ENCODE data around the gene C21orf91. TPM values are rescaled to one million over a fixed set of nuclear protein-coding genes. Genes with fewer than 3 reads are reported as not detected.

The C21orf91 gene
- total RNA-seq, 2 donors from 2014 or later, result 10.2 to 22.9 TPM

DNA sequence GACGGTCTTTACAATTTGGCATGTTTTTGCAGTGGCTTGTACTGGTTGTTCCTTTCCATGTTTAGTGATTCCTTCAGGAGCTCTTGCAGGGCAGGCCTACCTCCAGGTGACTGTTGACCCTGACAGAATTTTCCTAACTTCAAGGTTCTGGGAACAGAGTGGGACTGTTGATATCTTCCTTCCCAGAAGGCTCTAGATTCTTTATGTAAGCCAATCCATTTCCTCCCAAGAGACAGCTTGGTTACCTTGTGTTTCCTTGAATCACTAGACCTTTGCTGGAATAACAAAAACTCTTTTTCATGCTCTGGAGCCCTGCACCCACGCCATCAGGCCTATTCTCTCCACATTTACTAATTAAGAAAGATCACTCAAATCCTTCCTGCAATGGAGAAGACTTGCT lies 67.0 kb downstream of the C21orf91 start:
- Histone ChIP-seq H3K27ac (no peak overlapping the region), H3K4me3 (no peak overlapping the region), H3K36me3 (no peaks in the 10 kb centered on the region), H3K27me3 (replicated peaks; ENCODE audit: insufficient read depth) (no peaks in the 10 kb centered on the region), H3K9me3 (no peaks in the 10 kb centered on the region), H3K4me1 (replicated peaks) (no peaks in the 10 kb centered on the region)
- TF ChIP-seq POLR2A (IDR thresholded peaks at IDR 0.05) (no peak), POLR2AphosphoS5 (IDR thresholded peaks at IDR 0.05) (no peak)
- TF ChIP-seq, protein P1, sequence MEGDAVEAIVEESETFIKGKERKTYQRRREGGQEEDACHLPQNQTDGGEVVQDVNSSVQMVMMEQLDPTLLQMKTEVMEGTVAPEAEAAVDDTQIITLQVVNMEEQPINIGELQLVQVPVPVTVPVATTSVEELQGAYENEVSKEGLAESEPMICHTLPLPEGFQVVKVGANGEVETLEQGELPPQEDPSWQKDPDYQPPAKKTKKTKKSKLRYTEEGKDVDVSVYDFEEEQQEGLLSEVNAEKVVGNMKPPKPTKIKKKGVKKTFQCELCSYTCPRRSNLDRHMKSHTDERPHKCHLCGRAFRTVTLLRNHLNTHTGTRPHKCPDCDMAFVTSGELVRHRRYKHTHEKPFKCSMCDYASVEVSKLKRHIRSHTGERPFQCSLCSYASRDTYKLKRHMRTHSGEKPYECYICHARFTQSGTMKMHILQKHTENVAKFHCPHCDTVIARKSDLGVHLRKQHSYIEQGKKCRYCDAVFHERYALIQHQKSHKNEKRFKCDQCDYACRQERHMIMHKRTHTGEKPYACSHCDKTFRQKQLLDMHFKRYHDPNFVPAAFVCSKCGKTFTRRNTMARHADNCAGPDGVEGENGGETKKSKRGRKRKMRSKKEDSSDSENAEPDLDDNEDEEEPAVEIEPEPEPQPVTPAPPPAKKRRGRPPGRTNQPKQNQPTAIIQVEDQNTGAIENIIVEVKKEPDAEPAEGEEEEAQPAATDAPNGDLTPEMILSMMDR (IDR thresholded peaks at IDR 0.05), result no peak
- intact Hi-C loops (cut with DNase I), result no loop called here
- WGBS, result 86% methylated on average over 2 of the region's 2 CpGs
- DNase-seq (ENCODE audit: low spot score), result no peak

- H3K9me3 ChIP-seq, result no peaks in the 10 kb centered on the region
- WGBS, result 72% methylated on average over 2 of the region's 2 CpGs
- H3K4me1 ChIP-seq (replicated peaks), result no peaks in the 10 kb centered on the region
- TF ChIP-seq, protein P1 (IDR thresholded peaks at IDR 0.05), result no peak
- TF ChIP-seq POLR2AphosphoS5 (IDR thresholded peaks at IDR 0.05), result no peak
- no peak for TF ChIP-seq POLR2A (IDR thresholded peaks at IDR 0.05)
- no peak for DNase-seq (ENCODE audit: low spot score)
- no peak overlapping the region for H3K4me3 ChIP-seq
- H3K27ac ChIP-seq, result no peak overlapping the region
- H3K27me3 ChIP-seq (replicated peaks; ENCODE audit: insufficient read depth), result no peaks in the 10 kb centered on the region
- intact Hi-C loops (cut with DNase I), result no loop called here
- no peaks in the 10 kb centered on the region for H3K36me3 ChIP-seq
These were observed 72.2 kb downstream of the C21orf91 start for GRCh38 chr21:17746920-17747319.

DNA sequence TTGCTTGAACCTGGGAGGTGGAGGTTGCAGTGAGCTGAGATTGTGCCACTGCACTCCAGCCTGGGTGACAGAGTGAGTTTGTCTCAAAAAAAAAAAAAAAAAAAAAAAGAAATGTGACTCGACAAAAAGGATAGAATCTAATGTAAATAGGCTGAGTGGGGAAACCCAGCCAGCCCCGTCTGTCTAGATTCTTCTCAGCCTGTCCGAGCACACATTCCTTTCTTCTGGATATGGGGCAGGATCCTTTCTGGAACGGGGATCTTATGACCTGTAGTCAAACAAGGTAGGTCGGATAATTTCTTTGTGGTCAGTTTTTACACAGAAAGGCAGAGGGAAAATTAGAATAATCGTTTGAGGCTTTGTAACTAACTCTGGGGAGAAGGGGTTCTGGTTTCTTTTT lies 74.1 kb downstream of the C21orf91 start:
- H3K9me3 ChIP-seq, result no peaks in the 10 kb centered on the region
- H3K27ac ChIP-seq, result no peak overlapping the region
- H3K4me3 ChIP-seq, result no peak overlapping the region
- no peaks in the 10 kb centered on the region for H3K4me1 ChIP-seq (replicated peaks)
- no peak for DNase-seq (ENCODE audit: low spot score)
- TF ChIP-seq POLR2A (IDR thresholded peaks at IDR 0.05) (no peak), POLR2AphosphoS5 (IDR thresholded peaks at IDR 0.05) (no peak)
- TF ChIP-seq, protein P1 (IDR thresholded peaks at IDR 0.05), result no peak
- WGBS, result 78% methylated on average over 6 of the region's 6 CpGs
- no peaks in the 10 kb centered on the region for H3K27me3 ChIP-seq (replicated peaks; ENCODE audit: insufficient read depth)
- H3K36me3 ChIP-seq, result no peaks in the 10 kb centered on the region
- intact Hi-C loops (cut with DNase I), result no loop called here

- 87% methylated on average over 2 of the region's 2 CpGs for WGBS
- H3K4me1 ChIP-seq (replicated peaks), result no peaks in the 10 kb centered on the region
- no peaks in the 10 kb centered on the region for H3K27me3 ChIP-seq (replicated peaks; ENCODE audit: insufficient read depth)
- H3K9me3 ChIP-seq, result no peaks in the 10 kb centered on the region
- H3K4me3 ChIP-seq, result no peak overlapping the region
- H3K27ac ChIP-seq, result no peak overlapping the region
- no peaks in the 10 kb centered on the region for H3K36me3 ChIP-seq
- intact Hi-C loops (cut with DNase I), result no loop called here
- TF ChIP-seq, protein P1 (IDR thresholded peaks at IDR 0.05), result no peak
- TF ChIP-seq POLR2A (IDR thresholded peaks at IDR 0.05) (no peak), POLR2AphosphoS5 (IDR thresholded peaks at IDR 0.05) (no peak)
- DNase-seq (ENCODE audit: low spot score), result no peak
These were observed 76.1 kb downstream of the C21orf91 start for GRCh38 chr21:17742940-17743592.

DNA sequence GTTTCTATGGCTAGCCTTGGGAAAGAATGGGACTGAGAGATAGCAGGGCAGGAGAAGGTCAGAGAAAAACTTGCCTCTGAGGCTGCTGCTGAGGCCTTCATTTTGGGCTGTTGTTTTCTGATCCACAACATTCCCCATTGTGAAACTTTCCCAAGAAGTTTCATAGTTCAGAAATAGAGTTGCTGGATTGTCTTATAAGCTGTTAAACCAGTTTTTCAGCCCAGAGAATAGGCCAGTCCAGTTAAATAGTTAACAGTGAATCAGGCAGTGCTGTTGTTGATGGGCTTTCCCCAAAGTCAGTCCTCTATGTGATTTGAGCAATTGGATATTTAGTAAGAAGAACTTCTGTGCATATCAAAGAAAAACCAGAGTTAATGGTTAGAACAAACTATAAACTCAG lies 77.0 kb downstream of the C21orf91 start:
- Histone ChIP-seq H3K4me3 (no peak overlapping the region), H3K27ac (no peak overlapping the region), H3K9me3 (no peaks in the 10 kb centered on the region), H3K4me1 (replicated peaks) (no peaks in the 10 kb centered on the region), H3K36me3 (no peaks in the 10 kb centered on the region), H3K27me3 (replicated peaks; ENCODE audit: insufficient read depth) (no peaks in the 10 kb centered on the region)
- TF ChIP-seq POLR2AphosphoS5 (IDR thresholded peaks at IDR 0.05), result no peak
- no peak for TF ChIP-seq POLR2A (IDR thresholded peaks at IDR 0.05)
- TF ChIP-seq, protein P1 (IDR thresholded peaks at IDR 0.05), result no peak
- intact Hi-C loops (cut with DNase I), result no loop called here
- DNase-seq (ENCODE audit: low spot score), result no peak

Data from prostate gland (tissue), 2 donors.